ENCODE data around the gene MRPL32. TPM values are rescaled to one million over a fixed set of nuclear protein-coding genes. Genes with fewer than 3 reads are reported as not detected.

The MRPL32 gene
- 51.7 TPM for total RNA-seq

DNA sequence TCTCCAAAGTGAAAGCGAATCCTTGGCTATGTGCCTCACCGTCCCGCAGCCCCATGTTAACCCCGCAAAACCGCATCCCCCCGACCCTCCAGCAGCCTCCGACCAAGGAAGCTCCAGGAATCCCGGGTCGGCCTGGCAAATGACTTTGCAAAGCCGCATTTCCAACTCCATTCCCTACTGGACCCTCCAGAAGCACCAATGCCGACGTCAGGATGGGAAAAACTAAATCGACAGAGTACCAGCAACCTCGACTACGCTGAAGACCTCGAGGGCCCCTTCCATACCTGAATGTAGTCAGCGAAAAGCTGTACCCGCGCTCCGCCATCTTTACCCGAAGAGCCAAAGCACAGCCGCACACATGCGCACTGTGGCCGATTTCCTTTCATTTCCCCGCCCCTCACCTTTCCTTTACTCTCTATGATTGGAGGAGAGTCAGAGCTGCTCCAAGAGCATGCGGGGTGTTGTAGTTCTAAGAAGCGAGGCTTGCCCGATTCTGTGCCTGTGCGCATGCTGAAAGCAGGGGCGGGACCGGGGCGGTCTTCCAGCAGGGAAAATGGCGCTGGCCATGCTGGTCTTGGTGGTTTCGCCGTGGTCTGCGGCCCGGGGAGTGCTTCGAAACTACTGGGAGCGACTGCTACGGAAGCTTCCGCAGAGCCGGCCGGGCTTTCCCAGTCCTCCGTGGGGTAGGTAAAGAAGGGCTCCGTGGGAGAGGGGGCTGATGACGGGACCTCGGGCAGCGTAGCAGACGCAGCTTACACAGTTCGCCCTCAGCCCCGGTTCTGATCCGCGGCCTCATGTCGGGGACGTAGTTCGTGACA is at the start of gene MRPL32, which contains the start of gene PSMA2:
Gene MRPL32, plus strand, starts transcription at position 543 of the 818 bp plus-strand sequence. Its CDS starts 11 bp downstream, at position 554.
Gene PSMA2, minus strand, starts transcription at position 341 of the 818 bp plus-strand sequence. Its CDS starts 16 bp downstream, at position 325.

DNA sequence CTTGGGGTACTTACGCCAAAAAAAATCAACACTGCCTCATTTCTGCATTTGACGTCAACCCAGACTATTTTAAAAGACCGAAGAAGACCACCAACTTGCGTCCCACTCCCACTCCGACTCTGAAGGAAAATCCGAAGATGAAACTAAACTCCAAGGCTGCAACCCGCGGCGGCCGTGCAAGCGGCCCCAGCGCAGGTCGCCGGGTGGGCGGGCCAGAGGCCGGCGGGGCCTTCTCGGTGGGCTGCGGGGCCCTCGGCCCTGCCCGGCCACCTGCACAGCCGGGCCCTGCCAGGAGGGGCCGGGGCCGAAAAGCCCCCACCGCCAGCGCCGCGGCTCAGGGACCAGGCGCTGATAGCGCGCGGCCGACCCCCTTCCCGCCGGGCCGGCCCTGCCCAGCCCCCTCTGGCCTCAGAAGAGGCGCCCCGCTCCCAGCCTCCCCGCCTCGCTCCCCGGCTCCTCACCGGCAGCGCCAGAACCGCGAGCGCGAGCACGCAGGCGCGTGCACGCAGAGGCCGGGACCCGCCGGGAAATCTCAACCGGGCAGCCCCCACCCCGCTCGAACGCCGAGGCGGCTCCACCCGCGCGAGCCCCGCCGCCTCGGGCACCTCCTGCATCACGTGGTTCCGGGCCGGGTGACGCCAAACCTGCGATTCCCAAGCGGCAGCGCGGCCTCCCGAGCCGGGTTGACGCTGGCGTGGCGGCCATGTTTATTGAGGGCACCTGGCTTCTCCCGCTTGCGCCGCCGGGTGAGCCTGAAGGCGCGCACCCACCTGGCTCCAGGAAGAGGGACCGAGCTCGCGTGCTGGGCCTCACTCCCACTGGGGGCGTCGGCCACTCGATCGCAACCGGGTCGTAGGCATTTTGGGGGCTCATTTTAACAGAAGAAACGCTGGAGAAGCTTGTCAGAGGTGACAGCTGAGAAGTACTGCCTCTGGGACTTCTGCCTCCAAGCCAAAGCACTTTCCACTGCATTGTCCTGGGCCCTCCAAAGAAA is 20.4 kb upstream of the MRPL32 start, which contains the start of gene C7orf25:
Gene C7orf25, minus strand, starts transcription at position 617 of the 994 bp plus-strand sequence. CDS start 1,170 bp downstream, outside the sequence.

Other genes with a start within 250 kb of the MRPL32 start
- 11.3 TPM for gene C7orf25, start 20.3 kb upstream of the MRPL32 start, total RNA-seq
- gene PSMA2, start 202 bp upstream of the MRPL32 start, total RNA-seq, result 46.1 TPM
- gene HECW1, start 180.3 kb downstream of the MRPL32 start, total RNA-seq, result 48.0 TPM

Data from diencephalon (tissue), 1 donor.